Spleen (tissue), 7 donors: Measurements from ENCODE around the gene OR51E2.

ENCODE experiments used
- CTCF ChIP-seq, 11 experiments: fragments of 200-600 bp in 7 of 11; fragments of 450-650 bp in 4 of 11; sonication (generic) in 4 of 11; IDR thresholded peaks in 8 of 11; conservative IDR thresholded peaks in 3 of 11; 1 replicate in 7 of 11; 2 replicates in 4 of 11; pipeline versions ENCODE4 v1.4.0 to v1.8.0; 2016 to 2021; ENCODE audit warnings: antibody characterized with exemption in 11 of 11, inconsistent platforms in 4 of 11, mild to moderate bottlenecking in 1 of 11
- POLR2A ChIP-seq, 3 donors: fragments of 450-650 bp; IDR thresholded peaks; one replicate each; pipeline ENCODE4 v1.5.1; 2017; ENCODE audit warnings: antibody characterized with exemption in 3 of 3, mild to moderate bottlenecking in 1 of 3
- POLR2AphosphoS5 ChIP-seq, 3 donors: sonication (generic); formaldehyde crosslinking; IDR thresholded peaks; one replicate each; pipeline ENCODE4 v1.5.1; 2017; ENCODE audit warnings: antibody characterized with exemption in 3 of 3
- donor health status: DM: no; HTN: no; CAD: no; lungs with moderate emphysema.
- donor health status: DM: no; HTN: no; CAD: no.
- donor health status: DM: no; HTN: no; CAD: no.

DNA sequence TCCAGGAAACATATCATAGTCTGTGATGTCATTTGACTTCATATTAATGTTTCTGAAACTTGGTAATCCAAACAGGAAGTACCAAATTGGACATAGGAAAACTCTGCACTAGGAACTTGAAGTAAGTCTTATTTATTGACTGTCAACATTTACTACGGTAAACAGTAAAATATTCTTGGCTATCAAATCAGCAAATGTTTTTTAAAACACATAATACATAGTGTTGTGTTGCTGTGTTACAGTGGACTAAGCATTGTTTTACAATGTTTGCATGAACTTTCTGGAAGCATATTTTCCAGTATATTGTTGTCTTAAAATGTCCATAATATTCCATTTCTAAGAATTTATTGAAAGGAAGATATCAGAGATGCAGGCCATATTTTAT is 2.8 kb upstream of the OR51E2 start:
- no peak for TF ChIP-seq POLR2A (IDR thresholded peaks at IDR 0.05)
- TF ChIP-seq CTCF (IDR thresholded peaks at IDR 0.05 in 8 of 11, conservative IDR thresholded peaks at IDR 0.05 in 3 of 11) = no peak
- no peak for TF ChIP-seq POLR2AphosphoS5 (IDR thresholded peaks at IDR 0.05)
